Trophoblast cell (in vitro differentiated cells and primary cell): ENCODE results near the gene FAM131C.

Experiments used
- DNase-seq, 2 donors: peaks; one replicate each; pipeline ENCODE4 v3.0.0-alpha.2; 2016
- H2AFZ ChIP-seq: 2 replicates; pipeline ENCODE4 v1.6.1; 2013; ENCODE audit warnings: low read length, moderate library complexity, mild to moderate bottlenecking; ENCODE audit not compliant: insufficient read depth, poor library complexity
- H2AK5ac ChIP-seq: 2 replicates; pipeline ENCODE4 v1.6.1; 2013; ENCODE audit warnings: mild to moderate bottlenecking, low read length
- H2BK120ac ChIP-seq: 2 replicates; pipeline ENCODE4 v1.6.1; 2013; ENCODE audit warnings: low read length, mild to moderate bottlenecking, moderate library complexity; ENCODE audit not compliant: insufficient read depth, poor library complexity
- H2BK12ac ChIP-seq: 2 replicates; pipeline ENCODE4 v1.6.1; 2013; ENCODE audit warnings: mild to moderate bottlenecking, low read length, moderate library complexity
- H2BK5ac ChIP-seq: 2 replicates; pipeline ENCODE4 v1.6.1; 2013; ENCODE audit warnings: low read length, low read depth, moderate library complexity, mild to moderate bottlenecking; ENCODE audit not compliant: poor library complexity
- H3K14ac ChIP-seq: 2 replicates; pipeline ENCODE4 v1.6.1; 2013; ENCODE audit warnings: mild to moderate bottlenecking, low read length
- H3K18ac ChIP-seq: 2 replicates; pipeline ENCODE4 v1.6.1; 2013; ENCODE audit warnings: mild to moderate bottlenecking, low read length
- H3K23ac ChIP-seq: 2 replicates; pipeline ENCODE4 v1.6.1; 2013; ENCODE audit warnings: low read length
- H3K27ac ChIP-seq: 2 replicates; pipeline ENCODE4 v1.5.1; 2013; ENCODE audit warnings: low read depth, mild to moderate bottlenecking, inconsistent platforms, low read length, moderate library complexity
- H3K27me3 ChIP-seq: 2 replicates; pipeline ENCODE4 v1.6.1; 2013; ENCODE audit warnings: inconsistent platforms, mild to moderate bottlenecking, low read length, moderate library complexity; ENCODE audit not compliant: insufficient read depth
- H3K36me3 ChIP-seq, 2 experiments: 1 replicate in 1 of 2; 2 replicates in 1 of 2; pipeline ENCODE4 v1.6.1; 2013; ENCODE audit warnings: low read length in 2 of 2, mild to moderate bottlenecking in 2 of 2, moderate library complexity in 1 of 2; ENCODE audit not compliant: insufficient read depth in 2 of 2, control insufficient read depth in 1 of 2
- H3K4ac ChIP-seq: 2 replicates; pipeline ENCODE4 v1.6.1; 2013; ENCODE audit warnings: low read depth, mild to moderate bottlenecking, low read length, moderate library complexity
- H3K4me1 ChIP-seq, 2 experiments: 1 replicate in 1 of 2; 2 replicates in 1 of 2; pipeline ENCODE4 v1.6.1; 2013; ENCODE audit warnings: low read length in 2 of 2, mild to moderate bottlenecking in 2 of 2, moderate library complexity in 1 of 2; ENCODE audit not compliant: insufficient read depth in 2 of 2, control insufficient read depth in 1 of 2
- H3K4me2 ChIP-seq: 2 replicates; pipeline ENCODE4 v1.6.1; 2013; ENCODE audit warnings: inconsistent platforms, mild to moderate bottlenecking, low read length, moderate library complexity
- H3K4me3 ChIP-seq: 2 replicates; pipeline ENCODE4 v1.5.1; 2013; ENCODE audit warnings: mild to moderate bottlenecking, low read depth, low read length, inconsistent platforms
- H3K79me1 ChIP-seq: one replicate; pipeline ENCODE4 v1.6.1; 2013; ENCODE audit warnings: low read length
- H3K79me2 ChIP-seq: 2 replicates; pipeline ENCODE4 v1.6.1; 2013; ENCODE audit warnings: low read length, mild to moderate bottlenecking; ENCODE audit not compliant: control insufficient read depth, insufficient read depth, poor library complexity
- H3K9ac ChIP-seq: 2 replicates; pipeline ENCODE4 v1.6.1; 2013; ENCODE audit warnings: mild to moderate bottlenecking, low read length
- H3K9me3 ChIP-seq: 2 replicates; pipeline ENCODE4 v1.6.1; 2013; ENCODE audit warnings: low read depth, mild to moderate bottlenecking, control low read depth, inconsistent platforms, low read length; ENCODE audit not compliant: insufficient read depth
- H4K12ac ChIP-seq: 2 replicates; pipeline ENCODE4 v1.6.1; 2013; ENCODE audit warnings: low read depth, mild to moderate bottlenecking, low read length, moderate library complexity
- H4K8ac ChIP-seq: 2 replicates; pipeline ENCODE4 v1.6.1; 2013; ENCODE audit warnings: low read depth, mild to moderate bottlenecking, low read length, moderate library complexity
- H4K91ac ChIP-seq: one replicate; pipeline ENCODE4 v1.6.1; 2013; ENCODE audit warnings: low read depth, mild to moderate bottlenecking, low read length, moderate library complexity
- WGBS: extraction: QIAGEN DNeasy Blood & Tissue Kit; methylation state at CpG from one replicate; pipeline ENCODE4 v1.1.7; 2013; ENCODE audit warnings: missing lambda C conversion rate; ENCODE audit not compliant: insufficient read length, insufficient coverage; ENCODE audit errors: extremely low coverage; 5-methylcytosine and 5-hydroxymethylcytosine counted together

Gene FAM131C

DNA sequence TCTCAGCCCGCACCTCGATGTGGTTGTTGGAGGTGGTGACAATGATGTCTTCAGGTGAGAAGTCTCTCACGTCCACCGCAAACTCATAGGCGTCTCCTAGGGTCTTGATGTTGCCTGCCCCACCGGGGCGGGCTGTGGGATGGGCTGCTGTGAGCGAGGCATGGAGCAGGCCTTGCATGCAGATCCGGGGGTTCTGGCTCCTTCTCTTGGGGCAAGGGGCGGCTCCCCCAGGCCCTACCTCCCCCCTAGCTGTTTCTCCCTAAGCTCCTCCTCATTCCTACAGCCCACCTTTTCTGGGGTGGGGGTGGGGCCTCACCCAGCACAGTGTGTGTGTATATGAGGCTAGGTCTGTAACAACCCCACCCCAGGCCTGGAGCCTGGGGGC lies 56.4 kb downstream of the FAM131C start:
- Histone ChIP-seq H3K4me1 (peaks cover 37 to 54% of the 10 kb centered on the region in 2 experiments), H3K4me2 (peak overlapping the region; percentile 48), H2AFZ (no peak overlapping the region), H3K18ac (no peak overlapping the region), H3K79me1 (peaks cover 24% of the 10 kb centered on the region), H2BK5ac (no peak overlapping the region), H2BK12ac (peak overlapping the region; percentile 66), H2AK5ac (peak overlapping the region; percentile 25), H3K23ac (no peak overlapping the region), H3K4ac (no peak overlapping the region), H3K4me3 (no peak overlapping the region), H4K12ac (no peak overlapping the region), H3K79me2 (no peaks in the 10 kb centered on the region), H4K8ac (no peak overlapping the region), H4K91ac (peak overlapping the region; percentile 47), H3K9me3 (no peaks in the 10 kb centered on the region), H3K9ac (no peak overlapping the region), H3K14ac (no peak overlapping the region), H3K27me3 (no peaks in the 10 kb centered on the region), H3K36me3 (no peaks in the 10 kb centered on the region), H3K27ac (peak overlapping the region; percentile 80), H2BK120ac (no peak overlapping the region)
- no CpG with 5 or more reads among the region's 10 CpGs for WGBS
- no peak for DNase-seq

DNA sequence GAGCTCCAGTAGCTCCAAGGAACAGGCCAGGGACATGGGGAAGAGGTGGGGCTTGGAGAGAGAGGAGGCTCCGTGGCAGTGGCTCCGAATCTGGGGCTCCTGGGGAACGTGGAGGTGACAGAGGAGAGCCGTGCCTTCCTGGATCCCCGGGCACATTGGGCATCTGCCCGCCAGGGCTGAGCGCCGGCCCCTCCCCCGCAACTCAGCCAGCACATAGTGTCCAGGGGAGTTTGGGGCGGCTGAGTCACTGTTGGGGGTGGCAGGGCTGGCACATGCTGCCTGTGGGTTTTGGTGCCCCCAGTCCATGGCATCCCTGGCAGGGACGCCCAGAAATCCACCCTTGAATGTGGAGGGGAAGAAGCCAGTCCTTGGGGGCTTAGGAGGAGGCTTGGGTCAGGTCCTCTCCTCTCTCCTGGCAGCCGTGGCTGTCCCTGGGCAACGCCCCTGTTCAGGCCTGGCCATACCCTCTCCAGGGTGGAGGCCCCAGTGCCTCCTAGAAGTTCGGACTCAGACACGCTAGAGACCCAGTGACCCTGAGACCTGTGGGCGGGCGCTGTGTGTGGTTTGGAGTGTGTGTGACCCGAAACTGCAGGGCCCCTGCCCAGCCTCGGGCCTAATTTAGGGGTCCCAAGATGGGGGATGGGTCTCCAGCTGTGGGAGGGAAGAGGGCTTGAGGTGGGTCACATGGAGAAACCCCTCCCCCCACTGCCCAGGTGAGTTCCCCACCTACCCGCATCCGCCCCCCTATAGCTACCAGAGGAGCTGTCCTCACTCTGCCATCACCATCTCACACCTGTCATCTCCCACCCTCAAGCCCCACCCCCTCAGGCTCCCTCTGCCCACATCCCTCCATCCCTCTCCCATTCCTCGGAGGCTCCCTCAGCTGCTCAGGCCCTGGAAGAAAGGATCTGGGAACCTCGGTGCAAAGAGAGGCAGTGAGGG lies 57.2 kb downstream of the FAM131C start:
- Histone ChIP-seq H2BK5ac (no peak overlapping the region), H3K4me1 (peaks cover 37 to 54% of the 10 kb centered on the region in 2 experiments), H3K9ac (no peak overlapping the region), H3K23ac (no peak overlapping the region), H4K12ac (no peak overlapping the region), H2AFZ (no peak overlapping the region), H3K36me3 (no peaks in the 10 kb centered on the region), H4K8ac (no peak overlapping the region), H4K91ac (peak overlapping the region; percentile 42), H3K4me2 (no peak overlapping the region), H3K18ac (no peak overlapping the region), H2BK12ac (peak overlapping the region; percentile 37), H2AK5ac (peak overlapping the region; percentile 49), H3K27ac (no peak overlapping the region), H3K27me3 (no peaks in the 10 kb centered on the region), H3K4ac (no peak overlapping the region), H3K79me1 (peaks cover 24% of the 10 kb centered on the region), H2BK120ac (no peak overlapping the region), H3K79me2 (no peaks in the 10 kb centered on the region), H3K14ac (no peak overlapping the region), H3K4me3 (no peak overlapping the region), H3K9me3 (no peaks in the 10 kb centered on the region)
- no CpG with 5 or more reads among the region's 23 CpGs for WGBS
- DNase-seq = no peak

GRCh38 chr1:16015491-16015890 lies 58.0 kb downstream of the FAM131C start:
- Histone ChIP-seq H3K4me1 (peaks cover 37 to 54% of the 10 kb centered on the region in 2 experiments), H3K9ac (no peak overlapping the region), H3K23ac (no peak overlapping the region), H3K4me2 (no peak overlapping the region), H2AK5ac (peak overlapping the region; percentile 49), H3K9me3 (no peaks in the 10 kb centered on the region), H2BK12ac (peak overlapping the region; percentile 37), H3K79me1 (peaks cover 24% of the 10 kb centered on the region), H3K18ac (no peak overlapping the region), H3K79me2 (no peaks in the 10 kb centered on the region), H2BK120ac (no peak overlapping the region), H3K27ac (no peak overlapping the region), H3K4me3 (no peak overlapping the region), H2BK5ac (no peak overlapping the region), H3K36me3 (no peaks in the 10 kb centered on the region), H4K12ac (no peak overlapping the region), H4K91ac (peak overlapping the region; percentile 42), H3K4ac (no peak overlapping the region), H2AFZ (no peak overlapping the region), H3K27me3 (no peaks in the 10 kb centered on the region), H4K8ac (no peak overlapping the region), H3K14ac (no peak overlapping the region)
- no CpG with 5 or more reads among the region's 25 CpGs for WGBS
- no peak for DNase-seq

DNA sequence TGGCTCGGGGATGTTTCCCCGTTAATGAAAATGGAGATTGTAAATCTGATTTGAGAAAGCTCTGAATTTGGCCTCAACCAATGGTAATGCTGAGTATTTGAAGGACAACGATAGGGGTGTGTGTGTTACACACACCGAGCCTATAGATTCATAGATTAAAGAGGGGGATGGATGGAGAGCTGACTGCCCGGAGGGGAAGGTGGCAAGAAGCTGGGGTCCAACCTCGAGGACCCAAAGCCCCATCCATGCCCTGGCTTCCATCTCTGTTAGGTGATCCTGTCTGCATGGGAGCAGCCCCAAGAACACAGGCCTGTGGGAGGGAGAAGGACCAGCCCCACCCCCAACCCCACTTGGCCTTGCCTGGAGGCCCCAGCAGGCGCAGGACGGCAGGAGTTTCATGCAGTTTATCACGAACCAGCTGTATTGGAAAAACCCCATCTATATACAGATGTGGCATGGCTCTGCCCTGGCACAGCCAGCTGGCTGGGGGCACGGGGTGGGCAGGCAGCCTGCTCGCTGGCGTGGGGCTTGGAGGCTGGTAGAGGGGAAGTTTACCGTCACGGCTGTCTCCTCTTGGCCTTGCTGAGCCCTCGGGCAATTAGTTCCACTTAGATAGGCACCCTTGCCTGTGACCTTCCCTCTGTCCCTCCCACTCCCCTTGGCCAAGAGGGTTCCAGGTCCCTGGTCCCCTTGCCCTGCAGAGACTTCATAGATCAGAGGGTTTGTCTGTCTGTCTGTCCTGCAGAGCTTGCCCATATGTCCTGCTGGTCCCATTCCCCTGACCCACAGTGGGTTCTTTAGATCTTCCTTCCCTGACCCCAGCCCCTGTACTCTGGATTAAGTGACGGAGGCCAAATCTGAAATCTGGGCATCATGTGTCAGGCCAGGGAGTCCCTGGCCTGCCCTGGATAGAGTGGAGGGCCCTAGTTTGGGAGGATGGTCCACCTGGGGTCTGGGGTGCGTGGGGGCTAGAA lies 58.7 kb downstream of the FAM131C start:
- DNase-seq = no peak
- Histone ChIP-seq H3K4me3 (no peak overlapping the region), H3K9ac (no peak overlapping the region), H3K18ac (no peak overlapping the region), H4K12ac (no peak overlapping the region), H4K8ac (no peak overlapping the region), H4K91ac (peak overlapping the region; percentile 42), H2BK5ac (no peak overlapping the region), H3K4me1 (peaks cover 34 to 48% of the 10 kb centered on the region in 2 experiments), H3K4me2 (no peak overlapping the region), H3K79me1 (peaks cover 24% of the 10 kb centered on the region), H3K27me3 (no peaks in the 10 kb centered on the region), H3K23ac (no peak overlapping the region), H2AK5ac (peak overlapping the region; percentile 49), H3K79me2 (no peaks in the 10 kb centered on the region), H3K36me3 (no peaks in the 10 kb centered on the region), H3K27ac (no peak overlapping the region), H2AFZ (no peak overlapping the region), H3K14ac (no peak overlapping the region), H2BK12ac (peak overlapping the region; percentile 7), H3K4ac (no peak overlapping the region), H2BK120ac (no peak overlapping the region), H3K9me3 (peaks cover under 1% of the 10 kb centered on the region)
- WGBS = no CpG with 5 or more reads among the region's 17 CpGs
